Measurements from ENCODE around the gene ADGRV1. TPM values are rescaled to one million over a fixed set of nuclear protein-coding genes. Genes with fewer than 3 reads are reported as not detected.

The ADGRV1 gene
- total RNA-seq, 2 donors from 2014 or later: 0.44 to 0.52 TPM

DNA sequence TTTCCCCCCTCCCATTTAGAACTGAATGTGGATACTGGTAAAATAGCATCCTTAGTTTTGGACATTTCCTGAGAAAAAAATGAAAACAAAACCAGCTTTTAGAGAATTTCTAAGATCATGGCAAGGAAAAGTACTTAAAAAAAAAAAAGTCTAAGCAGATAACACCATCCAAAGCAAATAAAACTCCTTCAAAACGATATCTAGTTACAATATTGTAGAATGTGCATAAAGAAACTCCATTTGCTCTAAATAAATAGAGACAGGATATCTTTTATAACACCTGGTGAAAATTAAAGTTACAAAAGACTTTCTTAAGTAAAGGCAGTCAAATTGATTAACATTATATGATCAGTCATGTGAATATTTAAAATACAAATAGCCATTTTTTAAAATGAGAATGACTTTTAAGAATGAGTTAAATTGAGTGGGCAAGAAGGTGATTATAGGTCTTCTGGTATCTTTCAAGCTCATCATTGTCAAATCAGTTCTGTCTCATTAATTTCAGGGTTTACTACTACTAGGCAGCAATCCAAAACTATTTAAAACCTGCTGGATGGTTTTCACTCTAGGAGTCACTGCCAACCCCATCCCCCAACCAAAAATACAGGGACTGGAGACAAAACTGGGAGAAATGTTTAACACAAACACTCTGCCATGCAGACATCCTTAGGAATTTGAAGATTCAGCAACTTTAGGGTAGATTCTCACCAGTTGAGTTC lies 382.6 kb downstream of the ADGRV1 start:
- Mint-ChIP-seq H3K36me3 (ENCODE audit: low read depth) (peaks cover 5% of the 10 kb centered on the region), H3K4me1 (peaks cover 4% of the 10 kb centered on the region), H3K27me3 (peaks cover 8% of the 10 kb centered on the region), H3K4me3 (no peak overlapping the region), H3K27ac (no peak overlapping the region)
- DNase-seq: no peak
- H3K9me3 ChIP-seq (ENCODE audit: control insufficient read depth, low read length, poor library complexity, severe bottlenecking): no peaks in the 10 kb centered on the region
- ATAC-seq: no peak

DNA sequence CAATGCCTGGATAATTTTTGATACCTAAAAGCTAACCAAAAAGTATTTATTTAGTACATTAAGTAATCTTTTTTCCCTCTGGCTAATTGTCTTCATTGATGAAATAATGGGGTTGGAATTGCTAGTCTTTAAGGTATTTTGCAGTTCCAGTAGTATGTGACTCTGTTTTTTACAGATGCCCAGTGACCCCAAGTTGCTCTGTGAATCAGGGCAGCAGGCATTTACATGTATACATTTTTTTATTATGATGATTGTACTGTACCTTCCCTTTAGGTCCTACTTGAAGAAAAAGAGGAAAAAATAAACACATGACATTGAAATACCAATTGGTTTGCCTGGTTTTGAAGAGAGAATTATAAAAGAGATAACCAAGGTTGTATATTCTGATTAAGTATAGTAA lies 385.5 kb downstream of the ADGRV1 start:
- Mint-ChIP-seq H3K36me3 (ENCODE audit: low read depth) (peaks cover 5% of the 10 kb centered on the region), H3K4me1 (peaks cover 4% of the 10 kb centered on the region), H3K27me3 (peaks cover 23% of the 10 kb centered on the region), H3K27ac (no peak overlapping the region), H3K4me3 (no peak overlapping the region)
- H3K9me3 ChIP-seq (ENCODE audit: control insufficient read depth, low read length, poor library complexity, severe bottlenecking): no peaks in the 10 kb centered on the region
- ATAC-seq (no peak), DNase-seq (no peak)

DNA sequence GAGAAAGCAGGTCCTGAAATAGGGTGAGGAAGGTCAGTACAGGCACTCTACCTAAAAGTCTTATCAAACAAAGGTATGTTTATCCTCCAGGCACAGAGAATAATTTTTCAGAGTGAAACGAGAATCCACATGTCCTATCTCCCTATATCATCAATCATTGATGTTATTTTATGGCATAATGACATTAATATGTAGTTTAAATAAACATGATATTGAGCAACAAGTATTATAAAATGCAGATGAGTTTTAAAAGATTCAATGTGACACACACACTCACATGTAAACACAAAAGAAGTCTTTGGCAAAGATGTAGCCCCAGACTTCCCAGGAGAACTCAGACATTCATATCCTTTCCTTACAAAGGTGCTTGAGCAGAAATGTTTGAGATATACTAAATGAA lies 389.1 kb downstream of the ADGRV1 start:
- Mint-ChIP-seq H3K4me3 (no peak overlapping the region), H3K27ac (no peak overlapping the region), H3K27me3 (peaks cover 34% of the 10 kb centered on the region), H3K4me1 (peaks cover 3% of the 10 kb centered on the region), H3K36me3 (ENCODE audit: low read depth) (peaks cover 3% of the 10 kb centered on the region)
- DNase-seq (no peak), ATAC-seq (no peak)
- no peaks in the 10 kb centered on the region for H3K9me3 ChIP-seq (ENCODE audit: control insufficient read depth, low read length, poor library complexity, severe bottlenecking)

GRCh38 chr5:90948969-90949368 lies 390.4 kb downstream of the ADGRV1 start:
- Mint-ChIP-seq H3K27ac (no peak overlapping the region), H3K4me3 (no peak overlapping the region), H3K27me3 (peaks cover 40% of the 10 kb centered on the region), H3K36me3 (ENCODE audit: low read depth) (peaks cover 3% of the 10 kb centered on the region), H3K4me1 (peaks cover 3% of the 10 kb centered on the region)
- DNase-seq (no peak), ATAC-seq (no peak)
- H3K9me3 ChIP-seq (ENCODE audit: control insufficient read depth, low read length, poor library complexity, severe bottlenecking): no peaks in the 10 kb centered on the region

DNA sequence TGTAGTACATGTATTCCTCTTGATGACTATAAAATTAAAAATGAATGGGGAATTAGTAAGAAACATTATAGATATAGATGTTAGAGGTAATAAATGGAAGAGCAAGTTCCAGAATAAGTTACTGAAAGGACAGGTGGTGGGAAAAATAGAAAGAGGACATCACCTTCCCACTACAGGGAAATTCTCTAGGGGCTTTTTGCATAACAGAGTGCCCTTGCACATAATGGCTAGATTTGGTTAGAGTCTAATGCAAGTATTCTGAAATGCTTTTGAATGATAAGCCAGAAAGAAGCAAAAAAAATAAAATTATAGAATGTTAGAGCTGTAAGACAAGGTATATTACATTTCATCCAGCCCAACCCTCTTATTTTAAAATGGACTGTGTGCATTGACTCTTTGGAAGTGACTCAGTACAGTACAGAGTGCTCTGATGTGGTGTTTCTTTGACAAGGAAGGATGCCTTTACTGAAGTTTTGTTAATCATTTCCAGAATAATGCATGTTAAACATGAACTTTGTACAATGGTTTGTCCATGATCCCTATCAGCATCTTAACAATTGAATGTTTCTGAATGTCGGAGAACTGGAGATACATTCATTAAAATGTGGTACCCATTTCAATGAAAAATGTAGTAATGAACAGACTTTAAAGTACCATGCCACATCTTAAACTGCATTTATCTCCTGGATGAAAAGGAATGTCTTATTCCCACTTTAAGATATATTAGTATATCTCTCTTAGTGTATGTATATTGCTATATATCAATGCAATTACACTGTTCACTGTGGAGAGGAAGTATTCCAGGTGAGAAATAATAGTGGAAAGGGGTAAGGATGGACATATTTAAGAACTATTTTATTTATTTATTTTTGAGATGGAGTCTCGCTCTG lies 391.1 kb downstream of the ADGRV1 start:
- DNase-seq: no peak
- Mint-ChIP-seq H3K27me3 (peaks cover 40% of the 10 kb centered on the region), H3K27ac (no peak overlapping the region), H3K36me3 (ENCODE audit: low read depth) (peaks cover 3% of the 10 kb centered on the region), H3K4me3 (no peak overlapping the region), H3K4me1 (peaks cover 3% of the 10 kb centered on the region)
- no peak for ATAC-seq
- no peaks in the 10 kb centered on the region for H3K9me3 ChIP-seq (ENCODE audit: control insufficient read depth, low read length, poor library complexity, severe bottlenecking)

DNA sequence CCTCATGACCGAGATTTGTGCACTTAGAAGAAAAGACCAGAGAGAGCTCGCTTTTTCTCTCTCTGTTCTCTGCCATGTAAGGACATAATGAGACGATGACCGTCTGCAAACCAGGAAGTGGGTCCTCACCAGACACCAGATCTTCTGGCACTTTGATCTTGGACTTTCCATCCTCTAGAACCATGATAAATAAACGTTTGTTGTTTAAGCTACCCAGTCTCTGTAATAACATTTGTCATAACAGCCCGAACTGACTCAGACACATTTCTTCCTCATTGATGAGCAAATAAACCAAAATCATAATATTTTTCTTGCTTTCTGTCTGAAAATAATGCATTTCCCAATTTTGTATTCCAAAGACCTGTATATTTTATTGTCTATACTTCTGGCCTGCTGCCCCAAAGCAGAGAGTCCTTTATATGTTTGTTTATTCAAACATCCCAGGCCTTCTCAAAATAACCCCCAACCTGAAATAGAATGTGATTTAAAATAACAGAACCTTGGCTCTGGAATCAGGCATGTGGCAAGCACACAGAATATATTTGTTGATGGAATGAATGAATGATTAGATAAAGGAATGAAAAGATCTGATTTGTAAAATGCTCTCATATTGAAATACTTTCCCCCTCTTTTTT lies 396.5 kb downstream of the ADGRV1 start:
- Mint-ChIP-seq H3K4me1 (peaks cover 6% of the 10 kb centered on the region), H3K27ac (no peak overlapping the region), H3K4me3 (no peak overlapping the region), H3K27me3 (peaks cover 14% of the 10 kb centered on the region), H3K36me3 (ENCODE audit: low read depth) (no peaks in the 10 kb centered on the region)
- ATAC-seq (no peak), DNase-seq (no peak)
- H3K9me3 ChIP-seq (ENCODE audit: control insufficient read depth, low read length, poor library complexity, severe bottlenecking): no peaks in the 10 kb centered on the region

DNA sequence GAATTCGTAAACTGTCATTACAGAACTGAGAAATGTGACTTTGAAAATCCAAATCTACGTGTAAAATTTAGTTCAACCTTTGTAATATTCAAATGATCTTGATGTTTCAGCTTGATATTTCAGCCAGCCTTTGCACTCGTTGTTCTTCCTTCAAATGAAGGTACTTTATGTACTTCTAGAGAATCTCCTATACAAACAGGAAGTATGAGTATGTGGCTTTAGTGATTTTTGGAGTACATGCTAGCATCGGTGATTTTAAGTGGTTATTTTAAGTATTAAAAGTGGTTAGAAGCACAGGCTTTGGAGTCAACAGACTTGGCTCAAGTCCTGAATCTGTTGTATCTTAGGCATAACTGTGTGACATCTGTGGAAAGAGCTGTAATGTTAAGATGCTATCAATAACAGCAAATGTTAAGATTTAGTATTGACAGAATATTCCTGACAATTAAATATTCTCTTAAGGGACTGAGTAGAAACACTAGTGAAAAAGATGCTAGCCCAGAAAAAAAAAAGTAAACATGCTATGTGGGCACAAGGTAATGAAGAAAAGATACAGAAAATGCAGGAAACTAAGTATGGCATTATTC lies 398.0 kb downstream of the ADGRV1 start:
- no peak overlapping the region for H3K27ac Mint-ChIP-seq
- H3K4me3 Mint-ChIP-seq: no peak overlapping the region
- H3K27me3 Mint-ChIP-seq: peaks cover 14% of the 10 kb centered on the region
- DNase-seq (no peak), ATAC-seq (no peak)
- H3K4me1 Mint-ChIP-seq: peaks cover 6% of the 10 kb centered on the region
- H3K36me3 Mint-ChIP-seq (ENCODE audit: low read depth): no peaks in the 10 kb centered on the region
- H3K9me3 ChIP-seq (ENCODE audit: control insufficient read depth, low read length, poor library complexity, severe bottlenecking): no peaks in the 10 kb centered on the region

DNA sequence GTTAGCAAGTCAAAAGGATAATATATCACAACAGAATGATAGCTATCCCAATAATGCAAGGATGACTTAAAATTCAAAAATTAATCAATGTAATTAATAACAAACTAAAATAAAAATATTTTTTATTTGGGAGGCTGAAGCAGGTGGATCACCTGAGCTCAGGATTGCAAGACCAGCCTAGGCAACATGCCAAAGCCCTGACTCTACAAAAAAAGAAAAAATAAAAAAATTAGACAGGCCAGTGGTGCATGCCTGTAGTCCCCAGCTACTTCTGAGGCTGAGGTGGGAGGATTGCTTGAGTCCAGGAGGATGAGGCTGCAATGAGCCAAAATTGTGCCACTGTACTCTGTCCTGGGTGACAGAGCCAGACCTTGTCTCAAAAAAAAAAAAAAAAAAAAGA lies 399.3 kb downstream of the ADGRV1 start:
- ATAC-seq (no peak), DNase-seq (no peak)
- H3K36me3 Mint-ChIP-seq (ENCODE audit: low read depth): no peaks in the 10 kb centered on the region
- peaks cover 4% of the 10 kb centered on the region for H3K27me3 Mint-ChIP-seq
- H3K9me3 ChIP-seq (ENCODE audit: control insufficient read depth, low read length, poor library complexity, severe bottlenecking): no peaks in the 10 kb centered on the region
- H3K27ac Mint-ChIP-seq: no peak overlapping the region
- peaks cover 3% of the 10 kb centered on the region for H3K4me1 Mint-ChIP-seq
- H3K4me3 Mint-ChIP-seq: no peak overlapping the region

- Mint-ChIP-seq H3K4me3 (no peak overlapping the region), H3K4me1 (peaks cover 3% of the 10 kb centered on the region), H3K36me3 (ENCODE audit: low read depth) (no peaks in the 10 kb centered on the region), H3K27me3 (peaks cover under 1% of the 10 kb centered on the region), H3K27ac (no peak overlapping the region)
- ATAC-seq (no peak), DNase-seq (no peak)
- H3K9me3 ChIP-seq (ENCODE audit: control insufficient read depth, low read length, poor library complexity, severe bottlenecking): no peaks in the 10 kb centered on the region
These were observed 400.7 kb downstream of the ADGRV1 start for GRCh38 chr5:90959262-90959661.

GRCh38 chr5:90962481-90962880 lies 403.9 kb downstream of the ADGRV1 start:
- no peak overlapping the region for H3K4me3 Mint-ChIP-seq
- ATAC-seq: no peak
- no peak overlapping the region for H3K27ac Mint-ChIP-seq
- H3K27me3 Mint-ChIP-seq: peaks cover 18% of the 10 kb centered on the region
- DNase-seq: no peak
- H3K36me3 Mint-ChIP-seq (ENCODE audit: low read depth): no peaks in the 10 kb centered on the region
- no peaks in the 10 kb centered on the region for H3K4me1 Mint-ChIP-seq
- no peaks in the 10 kb centered on the region for H3K9me3 ChIP-seq (ENCODE audit: control insufficient read depth, low read length, poor library complexity, severe bottlenecking)

DNA sequence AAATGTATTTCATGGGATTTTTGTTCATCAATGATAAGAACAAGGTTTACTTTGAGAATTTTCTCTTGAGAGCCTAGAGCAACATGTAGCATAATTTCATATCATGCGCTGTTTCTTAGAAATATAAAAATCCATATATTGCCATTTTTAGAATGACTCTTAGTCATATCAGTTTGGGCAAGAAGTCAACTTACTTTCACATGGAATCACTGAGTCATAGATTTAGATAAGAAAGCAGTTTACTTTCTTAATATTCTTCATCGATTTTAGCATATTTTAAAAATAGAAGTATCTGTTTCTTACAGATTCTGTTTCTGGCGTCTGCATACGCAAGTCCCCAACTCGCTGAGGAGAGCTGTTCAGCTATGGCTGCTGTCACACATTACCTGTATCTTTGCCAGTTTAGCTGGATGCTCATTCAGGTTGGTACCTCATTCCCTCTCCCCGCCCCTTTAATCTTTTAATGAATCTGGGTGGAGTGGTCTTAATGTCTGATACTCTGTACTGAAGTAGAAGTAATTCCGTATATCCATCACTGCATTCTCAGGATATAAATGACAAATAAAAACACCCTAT lies 406.6 kb downstream of the ADGRV1 start:
- no peak for DNase-seq
- no peaks in the 10 kb centered on the region for H3K9me3 ChIP-seq (ENCODE audit: control insufficient read depth, low read length, poor library complexity, severe bottlenecking)
- Mint-ChIP-seq H3K4me1 (no peaks in the 10 kb centered on the region), H3K27me3 (peaks cover 23% of the 10 kb centered on the region), H3K4me3 (no peak overlapping the region), H3K27ac (no peak overlapping the region), H3K36me3 (ENCODE audit: low read depth) (no peaks in the 10 kb centered on the region)
- no peak for ATAC-seq

DNA sequence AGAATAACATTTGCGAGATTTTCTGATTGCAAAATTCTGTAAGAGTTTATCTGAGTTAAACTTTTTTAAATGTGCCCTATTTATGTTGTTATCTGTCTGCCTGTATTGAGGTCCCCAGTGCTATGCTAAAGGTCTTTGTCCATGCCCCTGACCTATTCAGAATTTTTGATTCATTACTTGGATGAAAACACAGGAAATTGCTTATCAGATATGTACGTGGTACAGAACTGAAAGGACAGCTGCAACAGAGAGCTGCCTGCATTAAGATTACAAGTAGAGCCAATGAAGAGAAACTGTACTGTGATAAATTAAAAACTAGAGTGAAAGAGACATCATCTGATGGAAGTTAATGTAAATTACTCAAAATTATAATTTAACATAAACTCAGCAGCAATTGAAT lies 408.8 kb downstream of the ADGRV1 start:
- no peak for DNase-seq
- Mint-ChIP-seq H3K4me1 (no peaks in the 10 kb centered on the region), H3K27ac (no peak overlapping the region), H3K4me3 (no peak overlapping the region), H3K27me3 (peaks cover 23% of the 10 kb centered on the region), H3K36me3 (ENCODE audit: low read depth) (no peaks in the 10 kb centered on the region)
- no peak for ATAC-seq
- H3K9me3 ChIP-seq (ENCODE audit: control insufficient read depth, low read length, poor library complexity, severe bottlenecking): no peaks in the 10 kb centered on the region

DNA sequence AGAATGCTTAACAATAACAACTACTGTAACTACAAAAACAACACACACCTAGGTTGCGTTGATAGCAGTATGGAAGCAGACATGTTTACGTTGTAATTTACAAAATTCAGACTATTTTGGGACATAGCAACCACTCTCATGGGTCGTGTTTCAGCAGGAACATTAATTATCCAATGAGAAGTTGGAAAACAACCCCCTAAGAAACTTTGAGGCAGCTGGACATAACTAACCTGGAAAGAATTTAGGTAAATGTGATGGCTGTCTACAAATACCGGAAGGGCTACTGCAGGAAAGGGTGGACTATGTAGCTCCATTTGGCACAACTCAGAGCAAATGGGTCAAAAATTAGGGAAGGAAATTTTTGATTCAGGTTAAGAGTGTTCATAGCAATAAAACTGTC lies 409.3 kb downstream of the ADGRV1 start:
- no peak for ATAC-seq
- H3K27me3 Mint-ChIP-seq: peaks cover 23% of the 10 kb centered on the region
- H3K4me1 Mint-ChIP-seq: no peaks in the 10 kb centered on the region
- H3K9me3 ChIP-seq (ENCODE audit: control insufficient read depth, low read length, poor library complexity, severe bottlenecking): no peaks in the 10 kb centered on the region
- no peak overlapping the region for H3K27ac Mint-ChIP-seq
- DNase-seq: no peak
- H3K4me3 Mint-ChIP-seq: no peak overlapping the region
- no peaks in the 10 kb centered on the region for H3K36me3 Mint-ChIP-seq (ENCODE audit: low read depth)

All from T-helper 17 cell (primary cell).